C4-2B (cell line): ENCODE data around the gene SNAI3.

Experiments
- CTCF ChIP-seq: fragments of 450-650 bp; conservative IDR thresholded peaks from 2 replicates; pipeline ENCODE4 v1.5.1; 2017; ENCODE audit warnings: mild to moderate bottlenecking
- ZFX ChIP-seq: fragments of 450-650 bp; IDR thresholded peaks from 2 replicates; pipeline ENCODE4 v1.6.1; 2017

- TF ChIP-seq CTCF (no peak), ZFX (no peak)
Measured at GRCh38 chr16:88646345-88647034, 39.8 kb downstream of the SNAI3 start.
